GM12878 (cell line): Measurements from ENCODE around the gene FAM222B. TPM values are rescaled to one million over a fixed set of nuclear protein-coding genes. Genes with fewer than 3 reads are reported as not detected.

Experiments used
- ATAC-seq: fragments of 200-7000 bp; cut with Tn5 transposase; 3 replicates; pipeline ENCODE4 v1.9.1; 2020; ENCODE audit warnings: mild to moderate bottlenecking, moderate library complexity
- BruUV-seq: library from RNA; stranded (reverse); fragments of 400-500 nt; replicated peaks from 2 replicates; lab custom pipeline; 2021; lab: Mats Ljungman, UMichigan
- CTCF ChIA-PET: fragments of 300-600 bp; sonication (Branson Sonifier 250); formaldehyde crosslinking; extraction: SDS; loops from one replicate; lab custom pipeline; 2021; ENCODE audit warnings: inconsistent platforms; lab: Yijun Ruan, JAX
- POLR2A ChIA-PET: fragments of 350-600 bp; formaldehyde crosslinking; extraction: SDS; loops from one replicate; lab custom pipeline; 2021; ENCODE audit warnings: inconsistent platforms; lab: Charles Lee
- RAD21 ChIA-PET: fragments of 300-600 bp; sonication (Branson Sonifier 250); formaldehyde crosslinking; loops from one replicate; lab custom pipeline; 2023; ENCODE audit warnings: antibody characterized with exemption; ENCODE audit not compliant: unreplicated experiment; lab: Charles Lee
- SMC1A ChIA-PET: fragments of 300-600 bp; sonication (Branson Sonifier 250); formaldehyde crosslinking; loops from one replicate; lab custom pipeline; 2023; ENCODE audit not compliant: unreplicated experiment, uncharacterized antibody; lab: Charles Lee
- DNase-seq: peaks from one replicate; pipeline ENCODE4 v3.0.0-alpha.2; 2011; ENCODE audit warnings: low read depth, low spot score
- FAIRE-seq: peaks from 3 replicates; lab custom pipeline; 2011; peaks lifted over from hg19 to GRCh38; lab: Jason Lieb, UNC
- H2AFZ ChIP-seq: 2 replicates; pipeline ENCODE4 v1.6.0; 2011; ENCODE audit warnings: low read depth, low read length, control low read depth; ENCODE audit not compliant: control insufficient read depth
- H3K27ac ChIP-seq: 2 replicates; pipeline ENCODE4 v1.5.1; 2011; ENCODE audit warnings: control low read depth; ENCODE audit not compliant: control insufficient read depth, insufficient read depth
- H3K27me3 ChIP-seq, 2 experiments: replicated peaks in 1 of 2; 2 replicates each; pipeline versions ENCODE4 v1.6.0 to v1.6.1; 2011; ENCODE audit warnings: low read length in 1 of 2; ENCODE audit not compliant: control insufficient read depth in 2 of 2, insufficient read depth in 2 of 2
- H3K36me3 ChIP-seq, 2 experiments: 2 replicates each; pipeline ENCODE4 v1.5.1; 2011; ENCODE audit warnings: low read length in 1 of 2; ENCODE audit not compliant: control insufficient read depth in 2 of 2, insufficient read depth in 2 of 2
- H3K4me1 ChIP-seq: 2 replicates; pipeline ENCODE4 v1.6.1; 2011; ENCODE audit warnings: mild to moderate bottlenecking, low read length, moderate library complexity, mixed read lengths; ENCODE audit not compliant: control insufficient read depth, insufficient read depth
- H3K4me2 ChIP-seq: 2 replicates; pipeline ENCODE4 v1.6.0; 2011; ENCODE audit warnings: control low read depth; ENCODE audit not compliant: control insufficient read depth, insufficient read depth
- H3K4me3 ChIP-seq: fragments of 200-600 bp; sonication (generic); 2 replicates; pipeline ENCODE4 v1.5.1; 2016
- H3K79me2 ChIP-seq: 2 replicates; pipeline ENCODE4 v1.6.0; 2011; ENCODE audit warnings: low read length; ENCODE audit not compliant: control insufficient read depth, insufficient read depth
- H3K9ac ChIP-seq: 2 replicates; pipeline ENCODE4 v1.8.0; 2011; ENCODE audit warnings: low read length, control low read depth, mixed read lengths; ENCODE audit not compliant: control insufficient read depth, insufficient read depth
- H3K9me3 ChIP-seq: replicated peaks from 3 replicates; pipeline ENCODE4 v1.5.1; 2011; ENCODE audit warnings: mild to moderate bottlenecking, low read length; ENCODE audit not compliant: control insufficient read depth, insufficient read depth
- H4K20me1 ChIP-seq: 2 replicates; pipeline ENCODE4 v1.6.0; 2011; ENCODE audit not compliant: control insufficient read depth, insufficient read depth
- GATAD2B ChIP-seq: fragments of 450-650 bp; conservative IDR thresholded peaks from 2 replicates; pipeline ENCODE4 v1.6.1; 2017; ENCODE audit warnings: low read depth, mild to moderate bottlenecking, moderate library complexity
- JUNB ChIP-seq: IDR thresholded peaks from 2 replicates; pipeline ENCODE4 v1.6.1; 2016; ENCODE audit warnings: antibody characterized with exemption, mild to moderate bottlenecking
- KLF5 ChIP-seq: fragments of 450-650 bp; IDR thresholded peaks from 2 replicates; pipeline ENCODE4 v1.6.1; 2014; ENCODE audit warnings: mild to moderate bottlenecking; ENCODE audit not compliant: partially characterized antibody
- NFYA ChIP-seq: IDR thresholded peaks from 2 replicates; pipeline ENCODE4 v1.6.1; 2011; ENCODE audit warnings: low read depth, mild to moderate bottlenecking, low read length, improper control_type of control experiment, borderline replicate concordance
- NRF1 ChIP-seq: conservative IDR thresholded peaks from 2 replicates; pipeline ENCODE4 v1.6.1; 2011; ENCODE audit warnings: mild to moderate bottlenecking, low read depth, low read length, improper control_type of control experiment
- PAX5 ChIP-seq: IDR thresholded peaks from 2 replicates; pipeline ENCODE4 v1.6.1; 2011; ENCODE audit warnings: low read depth, low read length, borderline replicate concordance
- PML ChIP-seq: IDR thresholded peaks from 2 replicates; pipeline ENCODE4 v1.6.1; 2012; ENCODE audit warnings: low read length, inconsistent platforms
- RBBP5 ChIP-seq: fragments of 200-600 bp; sonication (generic); conservative IDR thresholded peaks from 2 replicates; pipeline ENCODE4 v1.6.1; 2016
- STAT3 ChIP-seq: IDR thresholded peaks from 2 replicates; pipeline ENCODE4 v1.6.1; 2011; ENCODE audit warnings: low read depth, low read length, improper control_type of control experiment
- TARDBP ChIP-seq: IDR thresholded peaks from 2 replicates; pipeline ENCODE4 v1.6.1; 2016; ENCODE audit warnings: borderline replicate concordance
- ZNF217 ChIP-seq: fragments of 450-650 bp; IDR thresholded peaks from 2 replicates; pipeline ENCODE4 v1.6.1; 2017; ENCODE audit warnings: antibody characterized with exemption, mild to moderate bottlenecking
- ZNF384 ChIP-seq: IDR thresholded peaks from 2 replicates; pipeline ENCODE4 v1.6.1; 2012; ENCODE audit warnings: low read depth, mild to moderate bottlenecking, low read length, improper control_type of control experiment, borderline replicate concordance
- WGBS: methylation state at CpG from one replicate; pipeline ENCODE4 v1.1.6; 2016; ENCODE audit warnings: low lambda C conversion rate; ENCODE audit not compliant: insufficient replicate concordance, insufficient coverage; ENCODE audit errors: missing lambda C conversion rate; 5-methylcytosine and 5-hydroxymethylcytosine counted together
- in situ Hi-C: fragments of 300-500 bp; cut with MboI; formaldehyde crosslinking; loops from 9 replicates; pipeline ENCODE4 v1.14.3; 2018; ENCODE audit warnings: mixed read lengths
- intact Hi-C: fragments of 100-400 bp; cut with micrococcal nuclease; formaldehyde crosslinking; loops from one replicate; pipeline ENCODE4 v1.14.2; 2022; ENCODE audit not compliant: unreplicated experiment
- polyA plus RNA-seq, 11 experiments: library from polyadenylated mRNA; depleted of rRNA in 4 of 11; unstranded in 6 of 11; stranded (reverse) in 5 of 11; fragments of >200 nt; fragmentation: Nextera tagmentation in 4 of 11; fragmentation: Illumina TruSeq in 1 of 11; extraction: Ambion mirVana in 4 of 11; extraction: Trizol in 1 of 11; gene quantifications; 1 replicate in 1 of 11; 2 replicates in 10 of 11; pipeline versions ENCODE4 v1.2.1 to v1.2.3, GENCODE V29; 2011 to 2016; ENCODE audit warnings: inconsistent platforms in 2 of 11, missing spikeins in 2 of 11, low read depth in 1 of 11
- total RNA-seq, 4 experiments: library from RNA; depleted of rRNA in 3 of 4; stranded (reverse); fragments of >200 nt in 3 of 4; fragmentation: Illumina TruSeq in 1 of 4; extraction: Trizol in 1 of 4; gene quantifications; 2 replicates each; pipeline versions ENCODE4 v1.2.1 to v1.2.3, GENCODE V29; 2013 to 2021
- TF ChIP-seq, protein P1 (sequence below), 3 experiments: IDR thresholded peaks in 2 of 3; conservative IDR thresholded peaks in 1 of 3; 2 replicates each; pipeline ENCODE4 v1.5.1; 2011; ENCODE audit warnings: low read depth in 3 of 3, low read length in 3 of 3, mild to moderate bottlenecking in 3 of 3, control low read depth in 2 of 3, moderate library complexity in 2 of 3, inconsistent platforms in 1 of 3, mixed read lengths in 1 of 3; ENCODE audit not compliant: control insufficient read depth in 2 of 3, insufficient read depth in 1 of 3; ENCODE audit errors: extremely low read depth in 1 of 3
- TF ChIP-seq, protein P2 (sequence below): fragments of 150-350 bp; IDR thresholded peaks from 2 replicates; pipeline ENCODE4 v1.6.1; 2016; ENCODE audit warnings: low read depth, low read length

FAM222B gene
- total and polyA plus RNA-seq, 10 of the 15 experiments (the other 5 are each of a cell fraction or from before 2014, with no cell fraction given), result 2.8 to 18.3 (median 6.4) TPM

- DNase-seq (no peak), FAIRE-seq (no peak), ATAC-seq (no peak)
- Histone ChIP-seq H3K27me3 (no peaks in the 10 kb centered on the region), H3K4me3 (no peak overlapping the region), H4K20me1 (no peaks in the 10 kb centered on the region; the same call in 1 of the 2 replicates), H3K9ac (no peak overlapping the region), H3K79me2 (peaks cover 4% of the 10 kb centered on the region; the same call in 1 of the 2 replicates), H3K9me3 (no peaks in the 10 kb centered on the region), H3K4me1 (peaks cover 59% of the 10 kb centered on the region), H3K27ac (no peak overlapping the region), H2AFZ (no peak overlapping the region), H3K4me2 (no peak overlapping the region), H3K36me3 (peaks cover 0 to 3% of the 10 kb centered on the region in 2 experiments; a peak in 3 of 4 replicates)
- RAD21 ChIA-PET, result interaction anchor here (3.4 kb wide), 1 partner anchor 11 kb away, joined by 9 read pairs; no protein-coding TSS in a partner anchor
- POLR2A ChIA-PET, result no interaction called here
- SMC1A ChIA-PET, result interaction anchor here (1.1 kb wide), 1 partner anchor 18 kb away, joined by 3 read pairs; no protein-coding TSS in a partner anchor
- CTCF ChIA-PET, result interaction anchor here (1.3 to 5.4 kb wide), 4 partner anchors 11 to 41 kb away, joined by 3 to 22 read pairs (median 6); no protein-coding TSS in a partner anchor
- intact Hi-C loops (no loop called here), in situ Hi-C loops (loop anchor here (25.0 kb wide), 1 partner anchor 1403 kb away; no protein-coding TSS in a partner anchor)
- no peak for TF ChIP-seq PAX5
- TF ChIP-seq ZNF384, result no peak
- TF ChIP-seq, protein P1, sequence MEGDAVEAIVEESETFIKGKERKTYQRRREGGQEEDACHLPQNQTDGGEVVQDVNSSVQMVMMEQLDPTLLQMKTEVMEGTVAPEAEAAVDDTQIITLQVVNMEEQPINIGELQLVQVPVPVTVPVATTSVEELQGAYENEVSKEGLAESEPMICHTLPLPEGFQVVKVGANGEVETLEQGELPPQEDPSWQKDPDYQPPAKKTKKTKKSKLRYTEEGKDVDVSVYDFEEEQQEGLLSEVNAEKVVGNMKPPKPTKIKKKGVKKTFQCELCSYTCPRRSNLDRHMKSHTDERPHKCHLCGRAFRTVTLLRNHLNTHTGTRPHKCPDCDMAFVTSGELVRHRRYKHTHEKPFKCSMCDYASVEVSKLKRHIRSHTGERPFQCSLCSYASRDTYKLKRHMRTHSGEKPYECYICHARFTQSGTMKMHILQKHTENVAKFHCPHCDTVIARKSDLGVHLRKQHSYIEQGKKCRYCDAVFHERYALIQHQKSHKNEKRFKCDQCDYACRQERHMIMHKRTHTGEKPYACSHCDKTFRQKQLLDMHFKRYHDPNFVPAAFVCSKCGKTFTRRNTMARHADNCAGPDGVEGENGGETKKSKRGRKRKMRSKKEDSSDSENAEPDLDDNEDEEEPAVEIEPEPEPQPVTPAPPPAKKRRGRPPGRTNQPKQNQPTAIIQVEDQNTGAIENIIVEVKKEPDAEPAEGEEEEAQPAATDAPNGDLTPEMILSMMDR (IDR thresholded peaks at IDR 0.05 in 2 of 3, conservative IDR thresholded peaks at IDR 0.05 in 1 of 3; ENCODE audit: control insufficient read depth in 2 of 3, extremely low read depth in 1 of 3, insufficient read depth in 1 of 3, low read depth in 3 of 3, low read length in 3 of 3), result no peak
- no peak for TF ChIP-seq GATAD2B
- no peak for TF ChIP-seq NRF1
- TF ChIP-seq, protein P2, sequence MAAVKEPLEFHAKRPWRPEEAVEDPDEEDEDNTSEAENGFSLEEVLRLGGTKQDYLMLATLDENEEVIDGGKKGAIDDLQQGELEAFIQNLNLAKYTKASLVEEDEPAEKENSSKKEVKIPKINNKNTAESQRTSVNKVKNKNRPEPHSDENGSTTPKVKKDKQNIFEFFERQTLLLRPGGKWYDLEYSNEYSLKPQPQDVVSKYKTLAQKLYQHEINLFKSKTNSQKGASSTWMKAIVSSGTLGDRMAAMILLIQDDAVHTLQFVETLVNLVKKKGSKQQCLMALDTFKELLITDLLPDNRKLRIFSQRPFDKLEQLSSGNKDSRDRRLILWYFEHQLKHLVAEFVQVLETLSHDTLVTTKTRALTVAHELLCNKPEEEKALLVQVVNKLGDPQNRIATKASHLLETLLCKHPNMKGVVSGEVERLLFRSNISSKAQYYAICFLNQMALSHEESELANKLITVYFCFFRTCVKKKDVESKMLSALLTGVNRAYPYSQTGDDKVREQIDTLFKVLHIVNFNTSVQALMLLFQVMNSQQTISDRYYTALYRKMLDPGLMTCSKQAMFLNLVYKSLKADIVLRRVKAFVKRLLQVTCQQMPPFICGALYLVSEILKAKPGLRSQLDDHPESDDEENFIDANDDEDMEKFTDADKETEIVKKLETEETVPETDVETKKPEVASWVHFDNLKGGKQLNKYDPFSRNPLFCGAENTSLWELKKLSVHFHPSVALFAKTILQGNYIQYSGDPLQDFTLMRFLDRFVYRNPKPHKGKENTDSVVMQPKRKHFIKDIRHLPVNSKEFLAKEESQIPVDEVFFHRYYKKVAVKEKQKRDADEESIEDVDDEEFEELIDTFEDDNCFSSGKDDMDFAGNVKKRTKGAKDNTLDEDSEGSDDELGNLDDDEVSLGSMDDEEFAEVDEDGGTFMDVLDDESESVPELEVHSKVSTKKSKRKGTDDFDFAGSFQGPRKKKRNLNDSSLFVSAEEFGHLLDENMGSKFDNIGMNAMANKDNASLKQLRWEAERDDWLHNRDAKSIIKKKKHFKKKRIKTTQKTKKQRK, result no peak
- no peak for TF ChIP-seq PML
- TF ChIP-seq STAT3, result no peak
- no peak for TF ChIP-seq RBBP5
- no peak for TF ChIP-seq JUNB
- no peak for TF ChIP-seq KLF5
- TF ChIP-seq NFYA, result no peak
- TF ChIP-seq ZNF217, result no peak
- no peak for TF ChIP-seq TARDBP
- 86% methylated on average over 5 of the region's 5 CpGs for WGBS
- no TSS peak for BruUV-seq
Measured at GRCh38 chr17:28889996-28890395, 47.4 kb upstream of the FAM222B start.
